GM21723 (cell line): ENCODE data around the gene COX20.
"Not testable (repeated sequence)": the region's sequence is repeated elsewhere in the genome, so short reads cannot be mapped to it uniquely, and the experiment has no call there.

Experiments
- ATAC-seq: cut with Tn5 transposase; IDR thresholded peaks from one replicate; pipeline ENCODE4 v1.9.1; 2021; ENCODE audit warnings: mild to moderate bottlenecking, moderate library complexity; ENCODE audit not compliant: unreplicated experiment

COX20 gene, protein sequence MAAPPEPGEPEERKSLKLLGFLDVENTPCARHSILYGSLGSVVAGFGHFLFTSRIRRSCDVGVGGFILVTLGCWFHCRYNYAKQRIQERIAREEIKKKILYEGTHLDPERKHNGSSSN

DNA sequence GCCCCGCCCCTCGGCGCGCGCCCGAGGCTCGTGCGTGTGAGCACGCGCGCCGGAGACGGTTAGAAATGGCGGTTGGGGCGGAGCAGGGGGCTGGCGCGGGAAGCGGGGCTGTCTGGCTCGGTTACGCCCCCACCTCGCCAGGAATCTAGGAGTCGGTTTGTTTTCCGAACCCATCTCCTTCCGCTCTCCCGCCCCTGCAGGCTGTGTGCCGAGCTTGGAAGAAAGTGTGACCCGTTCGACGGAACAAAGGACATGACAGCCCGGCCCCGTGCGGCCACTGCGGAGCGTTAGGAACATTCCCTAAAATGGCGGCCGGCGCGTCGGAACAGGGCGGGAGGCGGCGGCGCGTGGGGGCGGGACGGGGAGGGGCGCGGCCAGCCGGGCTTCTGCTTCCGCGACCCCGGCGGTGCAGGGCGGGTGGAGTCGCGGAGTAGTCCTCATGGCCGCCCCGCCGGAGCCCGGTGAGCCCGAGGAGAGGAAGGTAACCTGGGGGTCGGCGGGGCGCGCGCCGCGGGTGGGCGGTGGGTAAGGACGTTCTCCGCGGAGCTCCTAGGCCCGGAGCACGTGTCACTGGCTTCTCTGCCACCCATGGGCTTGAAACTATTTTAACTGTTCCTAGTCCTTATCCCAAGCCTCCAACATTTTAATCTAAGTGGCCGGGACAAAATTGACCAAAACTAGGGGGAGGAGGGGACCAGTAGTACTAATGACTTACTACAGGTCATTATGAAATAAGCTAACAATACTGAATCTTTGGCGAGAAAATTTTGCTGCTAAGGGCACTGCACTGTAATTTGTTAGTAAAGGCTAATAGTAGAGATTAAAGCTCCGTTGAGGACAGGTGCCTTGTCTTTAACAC is at the start of gene COX20:
COX20 (plus strand) TSS at position 383 of the 859 bp plus-strand sequence; CDS start at position 440, 57 bp downstream.
- peak; percentile 61 for ATAC-seq

DNA sequence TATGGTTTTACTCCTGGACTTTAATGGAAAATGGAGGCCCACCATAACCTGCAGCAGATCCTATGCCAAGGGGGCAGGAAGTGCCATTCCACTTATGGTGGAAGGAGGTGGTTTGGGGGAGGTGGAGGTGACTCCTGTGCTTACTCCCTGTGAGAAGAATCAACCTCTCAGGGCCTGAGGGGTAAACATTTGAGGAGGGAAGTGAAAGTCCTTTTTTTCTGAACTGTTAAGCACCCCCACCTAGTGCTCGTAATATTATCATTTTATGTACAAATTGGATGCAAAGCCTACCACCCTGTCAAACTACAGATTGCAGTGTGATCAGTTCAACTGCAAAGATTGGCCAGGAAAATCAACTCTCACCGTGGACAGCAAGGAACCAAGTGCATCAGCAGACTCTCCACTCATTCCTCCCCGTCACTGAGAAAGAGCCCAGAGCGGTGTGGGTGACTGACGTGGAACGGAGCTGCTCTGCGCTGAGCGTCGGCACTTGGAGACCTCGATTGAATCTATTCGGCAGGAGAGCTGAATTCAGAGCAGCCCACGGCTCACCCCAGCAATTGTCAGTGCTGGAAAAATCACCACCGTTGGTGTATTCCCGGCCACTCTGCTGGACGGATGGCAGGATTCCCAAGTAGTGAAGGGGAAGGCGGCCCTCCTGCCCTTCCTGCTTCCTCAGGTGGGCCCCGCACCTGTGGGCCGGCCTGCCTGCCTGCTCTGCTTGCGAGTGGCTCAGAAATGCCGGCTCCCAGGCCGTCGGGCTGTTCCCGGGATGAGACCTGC is 46.8 kb upstream of the COX20 start:
- ATAC-seq = no peak

DNA sequence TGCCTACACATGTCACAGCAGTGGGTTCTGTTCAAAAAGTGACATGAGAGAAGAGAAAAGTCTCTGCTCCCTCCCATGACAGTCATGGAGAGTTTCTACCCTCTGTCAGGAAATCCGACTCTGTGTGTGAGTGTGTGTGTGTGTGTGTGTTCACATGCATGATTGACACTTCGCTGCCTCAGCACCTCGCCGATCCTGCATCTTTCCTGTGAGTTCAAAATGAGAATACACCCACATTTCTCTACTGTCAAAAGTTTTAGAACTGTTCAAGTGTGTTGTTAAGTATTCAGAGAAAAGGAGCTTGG is 46.2 kb upstream of the COX20 start:
- ATAC-seq = no peak

DNA sequence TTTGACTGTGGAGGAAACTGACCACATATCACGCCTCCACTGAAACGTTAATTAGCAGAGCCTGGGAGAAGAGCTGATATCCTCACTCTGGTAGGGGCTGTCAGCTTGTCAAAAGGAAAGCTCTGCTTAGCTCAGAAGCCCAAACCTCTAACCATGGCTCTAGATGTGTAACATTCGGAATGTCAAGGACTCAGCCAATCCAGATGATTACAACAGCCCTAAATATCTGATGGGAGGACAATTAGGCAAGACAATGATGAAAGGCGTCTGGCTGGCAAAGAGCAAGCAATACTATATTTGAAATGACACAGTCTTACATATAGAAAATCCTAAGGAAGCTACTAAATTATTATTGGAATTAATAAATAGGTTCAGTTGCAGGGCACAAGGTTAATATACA is 45.7 kb upstream of the COX20 start:
- ATAC-seq = no peak

DNA sequence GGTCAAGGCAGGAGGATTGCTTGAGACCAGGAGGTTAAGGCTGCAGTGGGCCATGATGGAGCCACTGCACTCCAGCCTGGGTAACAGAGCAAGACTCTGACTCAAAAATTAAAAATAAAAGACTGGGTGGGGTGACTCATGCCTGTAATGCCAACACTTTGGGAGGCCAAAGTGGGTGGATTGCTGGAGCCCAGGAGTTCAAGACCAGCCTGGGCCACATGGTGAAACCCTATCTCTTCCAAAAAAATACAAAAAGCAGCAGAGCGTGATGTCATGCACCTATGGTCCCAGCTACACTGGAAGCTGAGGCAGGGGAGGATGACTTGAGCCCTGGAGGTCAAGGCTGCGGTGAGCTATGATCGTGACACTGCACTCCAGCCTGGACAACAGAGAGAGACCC is 44.4 kb upstream of the COX20 start:
- no peak for ATAC-seq

DNA sequence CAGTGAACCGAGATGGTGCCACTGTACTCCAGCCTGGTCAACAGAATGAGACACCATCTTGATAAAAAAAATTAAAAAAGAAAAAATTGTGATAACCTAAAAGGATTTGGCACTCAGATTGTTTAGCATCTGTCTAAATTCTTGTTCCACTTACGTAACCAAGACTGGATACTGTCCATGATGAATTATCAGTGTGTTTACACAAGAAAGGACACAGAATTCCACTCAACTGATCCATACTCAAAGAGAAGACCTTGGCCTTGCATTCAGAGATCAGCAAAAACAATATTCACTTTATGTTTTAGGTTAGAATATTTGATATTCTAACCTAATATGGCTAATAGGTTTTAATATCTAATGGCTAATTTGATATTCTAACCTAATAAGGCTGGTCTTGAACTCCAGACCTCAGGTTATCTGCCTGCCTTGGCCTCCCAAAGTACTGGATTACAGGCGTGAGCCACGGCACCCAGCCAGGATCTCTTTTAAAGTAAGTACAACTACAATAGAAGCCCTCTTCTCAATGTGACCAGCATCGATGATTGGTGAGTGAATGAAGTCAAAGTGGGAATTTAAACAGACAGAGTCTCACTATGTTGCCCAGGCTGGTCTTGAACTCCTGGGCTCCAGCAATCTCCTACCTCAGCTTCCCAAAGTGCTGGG is 43.1 kb upstream of the COX20 start:
- ATAC-seq = no peak

DNA sequence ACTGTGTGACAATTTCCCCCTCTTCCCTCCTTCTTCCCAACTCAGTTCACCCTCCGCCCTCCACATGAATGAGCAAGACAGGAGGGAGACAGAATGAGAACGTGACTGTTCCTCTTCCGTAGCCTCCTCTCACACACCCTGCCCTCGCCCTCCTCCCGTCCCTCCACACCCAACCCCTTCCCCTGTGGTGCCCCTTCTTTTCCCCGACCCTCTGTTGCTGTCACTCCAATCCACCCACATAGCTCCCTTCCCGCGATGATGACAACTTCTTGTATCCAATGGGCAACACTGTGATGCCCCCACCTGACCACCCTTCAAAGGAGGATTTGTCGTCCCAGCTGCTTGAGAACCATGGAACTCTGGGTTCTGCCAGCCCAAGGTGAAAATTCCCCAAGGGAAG is 41.4 kb upstream of the COX20 start:
- no peak for ATAC-seq

DNA sequence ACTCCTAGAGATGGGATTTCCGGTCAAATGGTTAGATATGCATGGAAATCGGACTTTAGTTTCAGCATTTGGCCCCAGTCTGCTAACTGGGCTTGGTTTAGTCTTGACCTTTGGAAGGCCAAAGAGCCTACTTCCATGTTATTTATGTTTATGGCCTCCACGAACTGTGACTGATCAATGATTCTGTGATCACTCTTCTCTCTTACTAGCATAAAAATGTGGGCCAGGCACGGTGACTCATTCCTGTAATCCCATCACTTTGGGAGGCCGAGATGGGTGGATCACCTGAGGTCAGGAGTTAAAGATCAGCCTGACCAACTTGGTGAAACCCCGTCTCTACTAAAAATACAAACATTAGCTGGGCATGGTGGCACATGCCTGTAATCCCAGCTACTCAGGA is 40.9 kb upstream of the COX20 start:
- ATAC-seq = not testable (repeated sequence)

DNA sequence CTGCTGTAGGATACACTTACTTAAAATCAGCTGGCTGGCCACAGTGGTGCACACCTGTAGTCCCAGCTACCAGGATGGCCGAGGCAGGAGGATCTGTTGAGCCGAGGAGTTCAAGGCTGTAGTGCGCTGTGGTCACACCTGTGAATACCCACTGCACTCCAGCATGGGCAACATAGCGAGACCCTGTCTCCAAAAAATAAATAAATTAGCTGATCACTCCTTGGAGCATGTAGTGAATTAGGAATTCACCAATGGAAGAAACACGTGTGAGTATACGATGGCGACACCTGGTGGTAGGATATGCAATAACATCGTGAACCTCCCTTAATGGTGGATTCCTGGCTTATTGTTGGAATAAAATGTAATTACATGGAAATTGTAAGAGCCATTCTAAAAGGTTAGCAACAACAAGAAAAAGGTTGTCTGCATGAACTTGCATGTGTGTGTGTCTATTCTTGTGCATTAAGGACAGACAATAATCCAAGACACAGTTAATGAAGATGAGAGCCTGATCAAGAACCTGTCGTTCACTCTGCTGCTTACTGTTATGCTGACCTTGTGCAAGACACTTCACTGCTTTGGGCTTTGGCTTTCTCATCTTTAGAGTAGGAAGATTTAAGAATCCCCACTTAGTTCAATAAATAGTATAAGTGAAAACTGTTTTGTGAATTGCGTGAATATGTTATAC is 38.6 kb upstream of the COX20 start:
- ATAC-seq = no peak

DNA sequence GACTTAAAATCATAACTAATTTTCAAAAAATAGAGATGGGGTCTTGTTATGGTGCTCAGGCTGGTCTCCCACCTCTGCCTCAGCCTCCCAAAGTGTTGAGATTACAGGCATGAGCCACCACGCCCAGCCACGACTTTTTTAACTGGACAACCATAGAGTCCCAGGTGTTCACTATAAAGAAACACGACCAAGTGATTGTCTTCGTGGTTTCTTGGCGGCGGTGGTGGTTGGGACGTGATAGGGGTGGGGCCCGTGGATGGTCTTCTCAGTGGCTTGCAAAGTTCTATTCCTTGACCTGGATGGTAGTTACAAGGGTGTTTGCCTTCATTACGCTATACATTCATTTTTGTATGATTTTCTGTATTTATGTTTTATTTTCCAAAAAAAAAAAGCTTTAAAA is 34.6 kb upstream of the COX20 start:
- peak; percentile 11 for ATAC-seq

DNA sequence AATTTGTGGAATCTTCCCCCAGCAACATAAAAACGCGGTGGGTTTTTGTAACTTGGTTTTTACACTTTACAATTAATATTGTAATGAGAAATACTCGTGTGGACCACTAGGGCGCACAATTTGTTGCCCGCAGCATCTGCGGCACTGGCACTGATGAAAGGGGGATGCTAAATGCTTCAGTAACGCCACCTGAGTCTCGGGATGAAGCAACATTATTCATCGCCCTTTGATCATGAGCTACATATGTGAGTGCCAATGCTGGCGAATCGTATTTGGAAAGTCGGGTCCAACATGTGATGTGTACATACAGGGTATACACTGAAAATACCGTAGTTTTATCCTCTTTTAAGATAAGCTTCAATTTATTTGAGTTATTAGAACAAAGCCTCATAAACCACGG is 34.2 kb upstream of the COX20 start:
- ATAC-seq = peak; percentile 88

DNA sequence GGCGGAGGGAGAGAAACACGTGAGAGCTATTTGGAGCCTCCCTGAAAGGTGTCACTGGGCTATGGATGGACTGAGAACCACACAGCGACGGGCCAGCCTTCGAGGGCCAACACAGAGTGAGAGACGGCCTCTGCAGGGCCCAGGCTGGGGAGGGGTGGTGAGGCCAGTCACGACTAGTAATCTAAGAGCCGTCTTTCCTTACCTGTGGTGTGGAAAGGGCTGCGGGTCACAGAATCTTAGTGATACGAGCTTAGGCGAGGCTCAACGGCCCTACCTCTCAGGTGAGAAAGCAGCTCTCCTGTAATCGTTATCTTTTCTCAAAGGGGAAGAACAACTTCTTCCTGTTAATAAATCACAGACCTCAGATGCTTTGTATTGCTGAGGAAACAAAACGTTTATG is 33.4 kb upstream of the COX20 start:
- ATAC-seq = no peak

DNA sequence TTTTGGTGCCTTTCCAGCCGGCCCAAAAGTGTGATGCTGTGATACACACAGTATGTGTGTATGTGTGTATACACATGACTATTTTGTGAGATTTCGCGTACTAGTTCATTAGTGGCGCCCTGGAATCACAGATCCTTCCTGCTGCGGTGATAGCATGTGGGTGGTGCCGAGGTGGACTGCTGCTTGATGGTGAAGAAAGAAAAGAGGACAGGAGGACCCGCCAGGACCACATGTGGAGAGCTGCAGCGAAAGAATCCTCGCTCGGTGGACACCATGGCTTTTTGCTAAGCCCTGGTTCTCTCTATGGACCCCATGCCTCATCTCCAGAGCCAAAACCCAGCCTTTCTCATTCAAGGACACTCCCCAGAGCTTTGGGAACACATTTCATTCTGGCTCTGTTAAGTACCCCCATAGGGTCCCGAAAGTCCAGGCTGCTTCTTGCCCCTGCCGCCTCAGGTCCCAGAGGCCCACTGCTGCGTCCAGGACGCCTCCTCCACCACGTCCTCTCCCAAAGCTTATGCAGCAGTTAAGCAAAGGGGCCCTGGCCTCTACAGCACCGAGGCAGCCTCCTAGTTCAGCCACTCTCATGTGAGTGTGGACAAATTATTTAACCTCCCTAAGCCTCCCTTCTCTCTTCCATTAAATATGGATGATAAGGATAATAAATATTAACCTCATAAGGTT is 32.8 kb upstream of the COX20 start:
- ATAC-seq = no peak

DNA sequence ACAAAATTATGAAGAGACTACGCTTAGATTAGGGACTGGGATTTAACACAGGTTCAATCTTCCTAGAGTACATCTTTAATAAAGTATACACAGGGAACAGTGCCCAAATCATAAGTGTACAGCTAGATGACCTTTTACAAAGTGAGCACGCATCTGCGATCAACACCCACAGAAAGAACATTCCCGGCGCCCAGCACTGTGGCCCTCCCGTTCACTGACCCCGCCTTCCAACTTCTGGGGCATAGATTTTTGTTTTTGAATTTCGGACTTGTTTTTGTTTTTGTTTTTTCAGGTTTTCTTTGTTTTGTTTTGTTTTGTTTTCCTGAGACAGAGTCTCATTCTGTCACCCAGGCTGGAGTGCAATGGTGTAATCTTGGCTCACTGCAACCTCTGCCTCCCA is 30.6 kb upstream of the COX20 start:
- no peak for ATAC-seq

DNA sequence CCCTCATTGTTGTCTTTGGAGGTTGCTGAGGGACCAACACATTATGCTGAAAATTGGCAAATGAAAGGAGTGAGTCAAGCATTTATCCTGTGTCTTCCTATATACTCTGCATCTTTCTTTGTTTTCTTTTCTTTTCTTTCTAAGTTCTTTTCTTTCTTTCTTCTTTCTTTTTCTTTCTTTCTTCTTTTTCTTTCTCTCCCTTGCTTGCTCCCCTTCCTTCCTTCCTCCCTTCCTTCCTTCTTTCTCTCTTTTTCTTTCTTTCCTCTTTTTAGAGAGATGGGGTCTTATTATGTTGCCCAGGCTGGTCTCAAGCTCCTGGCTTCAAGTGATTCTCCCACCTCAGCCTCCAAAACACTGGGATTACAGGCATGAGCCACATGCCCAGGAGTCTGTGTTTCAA is 28.3 kb upstream of the COX20 start:
- ATAC-seq = no peak

DNA sequence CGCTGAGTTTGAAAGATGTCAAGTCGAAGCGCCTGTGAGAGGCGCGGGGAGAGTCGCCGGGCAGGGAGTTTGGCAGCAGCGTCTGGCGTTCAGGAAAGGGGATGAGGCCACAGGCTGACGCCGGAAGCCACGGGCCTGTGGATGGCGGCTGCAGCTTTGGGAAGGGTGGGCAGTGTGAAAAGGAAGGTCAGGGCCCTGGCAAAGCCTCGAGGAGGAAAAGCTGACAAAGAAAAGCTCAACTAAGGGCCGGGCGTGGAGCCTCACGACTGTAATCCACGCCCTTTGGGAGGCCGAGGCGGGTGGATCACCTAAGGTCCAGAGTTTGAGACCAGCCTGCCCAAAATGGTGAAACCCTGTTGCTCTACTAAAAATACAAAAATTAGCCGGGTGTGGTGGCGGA is 25.2 kb upstream of the COX20 start:
- ATAC-seq = no peak

DNA sequence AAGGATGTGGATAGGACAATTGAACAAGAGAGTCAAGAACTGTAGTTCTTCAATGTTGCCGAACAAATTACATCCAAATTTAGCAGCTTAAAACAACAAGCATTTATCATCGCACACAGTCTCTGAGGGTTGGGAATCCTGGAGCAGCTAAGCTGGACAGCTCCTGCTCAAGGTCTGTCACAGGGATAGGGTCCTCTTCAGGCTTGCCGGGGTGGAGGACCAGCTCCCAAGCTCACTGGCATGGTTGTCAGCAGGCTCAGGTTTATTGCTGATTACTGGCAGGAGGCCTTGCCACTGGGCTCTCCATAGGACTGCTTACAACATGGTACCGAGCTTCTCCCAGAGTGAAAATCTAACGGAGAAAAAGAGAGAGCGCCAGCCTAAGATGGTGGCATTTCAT is 22.1 kb upstream of the COX20 start:
- ATAC-seq = no peak

DNA sequence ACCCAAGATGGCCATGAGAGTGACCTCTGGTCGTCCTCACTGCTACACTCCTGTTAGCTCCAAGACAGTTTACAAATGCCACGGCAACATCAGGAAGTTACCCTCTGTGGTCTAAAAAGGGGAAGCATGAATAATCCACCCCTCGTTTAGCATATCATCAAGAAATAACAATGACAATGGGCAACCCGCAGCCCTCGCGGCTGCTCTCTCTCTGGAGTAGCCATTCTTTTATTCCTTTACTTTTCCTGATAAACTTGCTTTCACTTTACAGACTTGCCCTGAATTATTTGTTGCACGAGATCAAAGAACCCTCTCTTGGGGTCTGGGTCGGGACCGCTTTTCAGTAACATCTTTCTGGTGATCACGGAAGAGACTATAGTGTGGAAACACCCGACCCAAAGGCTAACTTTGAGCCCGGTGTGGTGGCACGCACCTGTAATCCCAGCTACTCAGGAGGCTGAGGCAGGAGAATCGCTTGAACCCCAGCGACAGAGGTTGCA is 19.8 kb upstream of the COX20 start:
- no peak for ATAC-seq

DNA sequence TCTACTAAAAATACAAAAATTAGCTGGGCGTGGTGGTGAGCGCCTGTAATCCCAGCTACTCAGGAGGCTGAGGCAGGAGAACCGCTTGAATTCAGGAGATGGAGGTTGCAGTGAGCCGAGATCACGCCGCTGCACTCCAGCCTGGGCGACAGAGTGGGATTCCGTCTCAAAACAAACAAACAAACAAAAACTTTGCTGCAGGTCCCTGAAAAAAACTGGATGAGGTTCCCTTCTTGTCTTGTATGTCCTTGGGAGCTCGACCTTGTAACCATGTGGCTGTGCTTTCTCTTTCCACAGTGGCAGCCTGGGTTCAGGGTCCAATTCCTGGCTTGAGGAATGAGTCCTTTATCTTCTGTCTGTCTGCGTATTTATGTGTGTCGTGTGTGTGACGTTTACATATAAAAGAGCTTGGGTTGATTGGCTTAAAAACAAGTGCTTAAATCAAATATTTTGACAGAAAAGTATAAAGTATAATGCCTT is 18.0 kb upstream of the COX20 start:
- no peak for ATAC-seq

DNA sequence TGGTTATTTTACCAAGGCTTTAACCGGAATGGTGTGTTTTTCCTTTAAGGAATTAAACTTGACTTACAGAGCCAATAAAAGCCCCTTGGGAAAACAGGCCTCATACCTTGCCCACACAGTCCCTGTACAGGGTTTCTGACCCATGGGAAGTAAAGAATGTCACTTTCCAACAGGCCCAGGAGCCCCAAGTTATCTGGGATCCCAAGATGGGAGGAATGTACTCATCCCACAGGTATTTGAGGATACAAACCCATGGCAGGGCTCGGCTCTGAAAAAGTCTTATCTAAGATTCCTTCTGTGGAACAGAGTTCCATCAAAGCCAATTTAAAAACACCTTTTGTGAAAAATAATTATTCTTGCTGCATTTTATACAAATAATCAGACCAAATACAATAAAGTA is 15.3 kb upstream of the COX20 start:
- ATAC-seq = no peak
